ENCODE measurements around the gene ZNRF2. TPM values are rescaled to one million over a fixed set of nuclear protein-coding genes. Genes with fewer than 3 reads are reported as not detected.

ZNRF2 gene
- polyA plus RNA-seq, 1 of the 3 experiments (the other 2 are of a cell fraction): 4.0 TPM

DNA sequence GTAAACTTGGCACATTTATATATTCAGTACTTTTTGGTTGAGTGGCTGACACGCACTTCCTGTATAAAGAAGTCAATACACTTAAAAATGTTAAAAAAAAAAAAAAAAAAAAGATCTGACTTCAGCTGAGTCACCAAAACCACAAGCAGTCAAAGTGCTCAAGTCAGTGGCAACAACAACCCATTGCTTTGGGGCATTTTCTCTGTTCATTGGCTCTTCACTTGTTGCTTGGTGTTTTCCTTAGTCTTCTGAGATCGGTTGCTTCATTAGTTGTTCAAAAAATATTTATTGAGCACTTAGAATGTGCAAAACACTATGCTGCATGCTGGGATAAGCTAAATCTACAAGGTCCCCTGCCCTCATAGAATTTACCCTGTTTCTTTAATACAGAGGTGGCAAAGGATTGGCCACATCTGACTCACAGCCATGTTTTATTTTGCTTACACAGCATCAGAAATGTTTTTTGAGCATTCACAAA lies 63.7 kb downstream of the ZNRF2 start (continued):
- TF ChIP-seq, protein P1, sequence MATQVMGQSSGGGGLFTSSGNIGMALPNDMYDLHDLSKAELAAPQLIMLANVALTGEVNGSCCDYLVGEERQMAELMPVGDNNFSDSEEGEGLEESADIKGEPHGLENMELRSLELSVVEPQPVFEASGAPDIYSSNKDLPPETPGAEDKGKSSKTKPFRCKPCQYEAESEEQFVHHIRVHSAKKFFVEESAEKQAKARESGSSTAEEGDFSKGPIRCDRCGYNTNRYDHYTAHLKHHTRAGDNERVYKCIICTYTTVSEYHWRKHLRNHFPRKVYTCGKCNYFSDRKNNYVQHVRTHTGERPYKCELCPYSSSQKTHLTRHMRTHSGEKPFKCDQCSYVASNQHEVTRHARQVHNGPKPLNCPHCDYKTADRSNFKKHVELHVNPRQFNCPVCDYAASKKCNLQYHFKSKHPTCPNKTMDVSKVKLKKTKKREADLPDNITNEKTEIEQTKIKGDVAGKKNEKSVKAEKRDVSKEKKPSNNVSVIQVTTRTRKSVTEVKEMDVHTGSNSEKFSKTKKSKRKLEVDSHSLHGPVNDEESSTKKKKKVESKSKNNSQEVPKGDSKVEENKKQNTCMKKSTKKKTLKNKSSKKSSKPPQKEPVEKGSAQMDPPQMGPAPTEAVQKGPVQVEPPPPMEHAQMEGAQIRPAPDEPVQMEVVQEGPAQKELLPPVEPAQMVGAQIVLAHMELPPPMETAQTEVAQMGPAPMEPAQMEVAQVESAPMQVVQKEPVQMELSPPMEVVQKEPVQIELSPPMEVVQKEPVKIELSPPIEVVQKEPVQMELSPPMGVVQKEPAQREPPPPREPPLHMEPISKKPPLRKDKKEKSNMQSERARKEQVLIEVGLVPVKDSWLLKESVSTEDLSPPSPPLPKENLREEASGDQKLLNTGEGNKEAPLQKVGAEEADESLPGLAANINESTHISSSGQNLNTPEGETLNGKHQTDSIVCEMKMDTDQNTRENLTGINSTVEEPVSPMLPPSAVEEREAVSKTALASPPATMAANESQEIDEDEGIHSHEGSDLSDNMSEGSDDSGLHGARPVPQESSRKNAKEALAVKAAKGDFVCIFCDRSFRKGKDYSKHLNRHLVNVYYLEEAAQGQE (IDR thresholded peaks at IDR 0.05; ENCODE audit: low read depth, low read length): 0 out of 2 replicates have a peak, but pooled peaks have one; percentile 30
- TF ChIP-seq EP300 (IDR thresholded peaks at IDR 0.05; ENCODE audit: borderline replicate concordance in 1 of 2, low read depth in 1 of 2, low read length in 1 of 2) (peak in 1 of 2 experiments; percentile 59; a peak in 2 of 4 replicates), MXI1 (IDR thresholded peaks at IDR 0.05; ENCODE audit: low read depth, low read length) (no peak), TEAD4 (IDR thresholded peaks at IDR 0.05; ENCODE audit: borderline replicate concordance, insufficient read depth) (0 out of 2 replicates have a peak, but pooled peaks have one; percentile 7), RAD21 (IDR thresholded peaks at IDR 0.05; ENCODE audit: low read length) (no peak), SIN3A (IDR thresholded peaks at IDR 0.05; ENCODE audit: borderline replicate concordance, low read depth, low read length) (0 out of 2 replicates have a peak, but pooled peaks have one; percentile 41), YY1 (IDR thresholded peaks at IDR 0.05; ENCODE audit: low read depth) (no peak), EZH2phosphoT487 (IDR thresholded peaks at IDR 0.05; ENCODE audit: borderline replicate concordance, low read depth) (no peak)
- TF ChIP-seq, protein P2, sequence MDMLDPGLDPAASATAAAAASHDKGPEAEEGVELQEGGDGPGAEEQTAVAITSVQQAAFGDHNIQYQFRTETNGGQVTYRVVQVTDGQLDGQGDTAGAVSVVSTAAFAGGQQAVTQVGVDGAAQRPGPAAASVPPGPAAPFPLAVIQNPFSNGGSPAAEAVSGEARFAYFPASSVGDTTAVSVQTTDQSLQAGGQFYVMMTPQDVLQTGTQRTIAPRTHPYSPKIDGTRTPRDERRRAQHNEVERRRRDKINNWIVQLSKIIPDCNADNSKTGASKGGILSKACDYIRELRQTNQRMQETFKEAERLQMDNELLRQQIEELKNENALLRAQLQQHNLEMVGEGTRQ (IDR thresholded peaks at IDR 0.05; ENCODE audit: borderline replicate concordance, low read depth, low read length): no peak

DNA sequence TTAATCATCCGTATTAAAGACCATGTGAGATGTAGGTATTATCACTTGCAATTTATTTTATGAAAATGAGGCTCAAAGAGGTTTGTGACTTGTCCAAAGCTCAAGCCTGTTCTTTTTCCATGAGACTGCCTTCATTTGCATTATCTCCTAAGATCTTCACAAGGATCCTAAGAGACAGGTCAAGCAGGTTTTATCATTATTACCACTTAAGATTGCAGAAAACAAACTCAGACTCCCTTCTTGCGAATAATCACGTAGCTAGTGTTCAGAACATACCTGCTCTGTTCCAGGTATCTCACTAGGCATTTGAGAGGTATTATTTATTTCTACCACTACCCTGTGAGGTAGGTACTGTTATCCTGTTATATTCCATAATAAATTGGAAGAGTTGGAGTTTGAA lies 64.8 kb downstream of the ZNRF2 start:
- Histone ChIP-seq H3K27me3 (ENCODE audit: insufficient read depth) (no peaks in the 10 kb centered on the region), H3K4me1 (ENCODE audit: control insufficient read depth in 1 of 2, insufficient read depth in 2 of 2, low read depth in 1 of 2, low read length in 1 of 2) (peaks cover 9 to 32% of the 10 kb centered on the region in 2 experiments; a peak in 2 of 4 replicates), H3F3A (replicated peaks; ENCODE audit: insufficient read depth) (peaks cover 38% of the 10 kb centered on the region), H4K20me1 (ENCODE audit: insufficient read depth) (no peaks in the 10 kb centered on the region), H3K4me3 (ENCODE audit: low read depth in 2 of 2, low read length in 1 of 2) (no peak overlapping the region), H3K9ac (no peak overlapping the region), H3K9me3 (no peaks in the 10 kb centered on the region), H3K27ac (ENCODE audit: low read depth in 2 of 2, low read length in 1 of 2) (peak overlapping the region; percentile 69 to 70; a peak in 2 of 4 replicates), H3K4me2 (no peak overlapping the region), H2AFZ (ENCODE audit: low read depth) (no peak overlapping the region), H3K79me2 (ENCODE audit: insufficient read depth) (peaks cover 60% of the 10 kb centered on the region), H3K9me2 (no peaks in the 10 kb centered on the region), H3K36me3 (replicated peaks in 1 of 2; ENCODE audit: control insufficient read depth in 1 of 2, insufficient read depth in 2 of 2, low read length in 1 of 2) (no peaks in the 10 kb centered on the region)
- DNase-seq: no peak
- 93% methylated on average over 3 of the region's 3 CpGs for WGBS (ENCODE audit: low lambda C conversion rate)
- CTCF ChIA-PET: interaction anchor here (0.7 to 1.6 kb wide), 7 partner anchors 9 to 161 kb away, joined by 3 to 6 read pairs (median 4); no protein-coding TSS in a partner anchor
- POLR2A ChIA-PET: no interaction called here
- TF ChIP-seq, protein P3, sequence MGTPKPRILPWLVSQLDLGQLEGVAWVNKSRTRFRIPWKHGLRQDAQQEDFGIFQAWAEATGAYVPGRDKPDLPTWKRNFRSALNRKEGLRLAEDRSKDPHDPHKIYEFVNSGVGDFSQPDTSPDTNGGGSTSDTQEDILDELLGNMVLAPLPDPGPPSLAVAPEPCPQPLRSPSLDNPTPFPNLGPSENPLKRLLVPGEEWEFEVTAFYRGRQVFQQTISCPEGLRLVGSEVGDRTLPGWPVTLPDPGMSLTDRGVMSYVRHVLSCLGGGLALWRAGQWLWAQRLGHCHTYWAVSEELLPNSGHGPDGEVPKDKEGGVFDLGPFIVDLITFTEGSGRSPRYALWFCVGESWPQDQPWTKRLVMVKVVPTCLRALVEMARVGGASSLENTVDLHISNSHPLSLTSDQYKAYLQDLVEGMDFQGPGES (IDR thresholded peaks at IDR 0.05; ENCODE audit: low read depth, low read length): no peak
